CD4-positive, alpha-beta T cell treated with Interleukin-1 beta for 1 hour (primary cell): Measurements from ENCODE around the gene MED13L.

Experiments
- DNase-seq, 2 donors: peaks; one replicate each; pipeline ENCODE4 v3.0.0-alpha.2; 2020 to 2022

Gene MED13L

GRCh38 chr12:115930336-115930735 lies 347.2 kb downstream of the MED13L start:
- no peak for DNase-seq

- no peak for DNase-seq
Observed at GRCh38 chr12:115926037-115926670, 351.3 kb downstream of the MED13L start.

- no peak for DNase-seq
Observed at GRCh38 chr12:115923851-115924250, 353.6 kb downstream of the MED13L start.

GRCh38 chr12:115922952-115923564 lies 354.4 kb downstream of the MED13L start:
- no peak for DNase-seq

- no peak for DNase-seq
Observed at GRCh38 chr12:115920395-115921183, 356.9 kb downstream of the MED13L start.

GRCh38 chr12:115918763-115919162 lies 358.7 kb downstream of the MED13L start:
- DNase-seq, result no peak

GRCh38 chr12:115916910-115917668 lies 360.4 kb downstream of the MED13L start:
- DNase-seq, result peak; percentile 52 to 59

- DNase-seq, result no peak
Observed at GRCh38 chr12:115914122-115914521, 363.4 kb downstream of the MED13L start.

- no peak for DNase-seq
Observed at GRCh38 chr12:115912440-115912839, 365.1 kb downstream of the MED13L start.

GRCh38 chr12:115911360-115911759 lies 366.1 kb downstream of the MED13L start:
- DNase-seq, result no peak

- no peak for DNase-seq
Observed at GRCh38 chr12:115910057-115910456, 367.4 kb downstream of the MED13L start.
